ENCODE data around the gene IKZF3. TPM values are rescaled to one million over a fixed set of nuclear protein-coding genes. Genes with fewer than 3 reads are reported as not detected.
A peak's percentile ranks its signal among the peaks of the same experiment; 100 is the strongest.

The IKZF3 gene
- total RNA-seq, 2 donors from 2014 or later = 0.11 to 0.18 TPM

- peaks cover 37% of the 10 kb centered on the region for H3K27me3 ChIP-seq (ENCODE audit: control insufficient read depth, insufficient read depth, low read length, poor library complexity, severe bottlenecking)
- H3K27me3 Mint-ChIP-seq (ENCODE audit: insufficient read depth) = peaks cover 63% of the 10 kb centered on the region
- H3K36me3 Mint-ChIP-seq (ENCODE audit: low read depth) = no peaks in the 10 kb centered on the region
- no peak overlapping the region for H3K4me3 ChIP-seq (ENCODE audit: low read length)
- no peaks in the 10 kb centered on the region for H3K9me3 ChIP-seq (ENCODE audit: control insufficient read depth, low read length)
- H3K9ac ChIP-seq (ENCODE audit: extremely low read depth, low read length, poor library complexity, severe bottlenecking) = no peak overlapping the region
- peaks cover 15% of the 10 kb centered on the region for H3K9me3 Mint-ChIP-seq
- no peaks in the 10 kb centered on the region for H3K4me1 Mint-ChIP-seq
- H3K27ac Mint-ChIP-seq = no peak overlapping the region
- H3K4me3 Mint-ChIP-seq = no peak overlapping the region
- DNase-seq = no peak
- no peak for TF ChIP-seq CTCF (conservative IDR thresholded peaks at IDR 0.05)
- no peaks in the 10 kb centered on the region for H3K4me1 ChIP-seq (ENCODE audit: control insufficient read depth, insufficient read depth, low read length)
- no peaks in the 10 kb centered on the region for H3K36me3 ChIP-seq (ENCODE audit: control insufficient read depth, insufficient read depth, low read length)
- no peak overlapping the region for H3K27ac ChIP-seq (ENCODE audit: low read depth, low read length)
- 92 to 94% methylated on average over 17 of the region's 17 CpGs for WGBS, 2 experiments (ENCODE audit: insufficient coverage in 1 of 2, insufficient read length in 1 of 2)
These were observed 4.4 kb upstream of the IKZF3 start for GRCh38 chr17:39868554-39868942.

- H3K27me3 Mint-ChIP-seq (ENCODE audit: insufficient read depth) = peaks cover 68% of the 10 kb centered on the region
- Histone ChIP-seq H3K27me3 (ENCODE audit: control insufficient read depth, insufficient read depth, low read length, poor library complexity, severe bottlenecking) (peaks cover 43% of the 10 kb centered on the region), H3K27ac (ENCODE audit: low read depth, low read length) (no peak within 1 kb of the TSS), H3K9ac (ENCODE audit: extremely low read depth, low read length, poor library complexity, severe bottlenecking) (no peak within 1 kb of the TSS), H3K36me3 (ENCODE audit: control insufficient read depth, insufficient read depth, low read length) (no peaks in the 10 kb centered on the region), H3K4me1 (ENCODE audit: control insufficient read depth, insufficient read depth, low read length) (no peaks in the 10 kb centered on the region), H3K4me3 (ENCODE audit: low read length) (no peak within 1 kb of the TSS), H3K9me3 (ENCODE audit: control insufficient read depth, low read length) (no peaks in the 10 kb centered on the region)
- peaks cover 16% of the 10 kb centered on the region for H3K9me3 Mint-ChIP-seq
- peak; percentile 49 for DNase-seq
- no peak for TF ChIP-seq CTCF (conservative IDR thresholded peaks at IDR 0.05)
- WGBS, 2 experiments (ENCODE audit: insufficient coverage in 1 of 2, insufficient read length in 1 of 2) = 94 to 96% methylated on average over 36 to 67 of the region's 67 CpGs
- H3K4me1 Mint-ChIP-seq = no peaks in the 10 kb centered on the region
- H3K4me3 Mint-ChIP-seq = no peak within 1 kb of the TSS
- no peaks in the 10 kb centered on the region for H3K36me3 Mint-ChIP-seq (ENCODE audit: low read depth)
- H3K27ac Mint-ChIP-seq = no peak within 1 kb of the TSS
These were observed 3.9 kb upstream of the IKZF3 start, which contains the start of gene ZPBP2 for GRCh38 chr17:39867880-39868553. ZPBP2 (plus strand) TSS chr17:39868202; CDS start chr17:39868355, 153 bp downstream.

- Mint-ChIP-seq H3K9me3 (peaks cover 16% of the 10 kb centered on the region), H3K4me1 (no peaks in the 10 kb centered on the region), H3K27ac (no peak overlapping the region), H3K27me3 (ENCODE audit: insufficient read depth) (peaks cover 74% of the 10 kb centered on the region), H3K36me3 (ENCODE audit: low read depth) (no peaks in the 10 kb centered on the region), H3K4me3 (no peak overlapping the region)
- no peak overlapping the region for H3K27ac ChIP-seq (ENCODE audit: low read depth, low read length)
- no peak for TF ChIP-seq CTCF (conservative IDR thresholded peaks at IDR 0.05)
- peaks cover 50% of the 10 kb centered on the region for H3K27me3 ChIP-seq (ENCODE audit: control insufficient read depth, insufficient read depth, low read length, poor library complexity, severe bottlenecking)
- 94 to 95% methylated on average over 17 to 21 of the region's 21 CpGs for WGBS, 2 experiments (ENCODE audit: insufficient coverage in 1 of 2, insufficient read length in 1 of 2)
- H3K4me1 ChIP-seq (ENCODE audit: control insufficient read depth, insufficient read depth, low read length) = no peaks in the 10 kb centered on the region
- H3K36me3 ChIP-seq (ENCODE audit: control insufficient read depth, insufficient read depth, low read length) = no peaks in the 10 kb centered on the region
- H3K9me3 ChIP-seq (ENCODE audit: control insufficient read depth, low read length) = no peaks in the 10 kb centered on the region
- no peak overlapping the region for H3K4me3 ChIP-seq (ENCODE audit: low read length)
- no peak for DNase-seq
- H3K9ac ChIP-seq (ENCODE audit: extremely low read depth, low read length, poor library complexity, severe bottlenecking) = no peak overlapping the region
These were observed 3.2 kb upstream of the IKZF3 start for GRCh38 chr17:39867084-39867879.

All from endodermal cell (in vitro differentiated cells).